Gastrocnemius medialis (tissue), 4 donors: ENCODE measurements around the gene KDM6B.

ENCODE experiments used
- CTCF ChIP-seq, 5 experiments: fragments of 450-650 bp in 3 of 5; fragments of 200-600 bp in 2 of 5; sonication (generic) in 2 of 5; IDR thresholded peaks in 4 of 5; conservative IDR thresholded peaks in 1 of 5; 1 replicate in 4 of 5; 2 replicates in 1 of 5; pipeline ENCODE4 v1.5.1; 2016 to 2019; ENCODE audit warnings: antibody characterized with exemption in 5 of 5, mild to moderate bottlenecking in 3 of 5, moderate library complexity in 3 of 5
- POLR2A ChIP-seq, 2 donors: fragments of 450-650 bp; IDR thresholded peaks; one replicate each; pipeline ENCODE4 v1.6.1; 2017; ENCODE audit warnings: antibody characterized with exemption in 2 of 2, mild to moderate bottlenecking in 2 of 2, moderate library complexity in 2 of 2

DNA sequence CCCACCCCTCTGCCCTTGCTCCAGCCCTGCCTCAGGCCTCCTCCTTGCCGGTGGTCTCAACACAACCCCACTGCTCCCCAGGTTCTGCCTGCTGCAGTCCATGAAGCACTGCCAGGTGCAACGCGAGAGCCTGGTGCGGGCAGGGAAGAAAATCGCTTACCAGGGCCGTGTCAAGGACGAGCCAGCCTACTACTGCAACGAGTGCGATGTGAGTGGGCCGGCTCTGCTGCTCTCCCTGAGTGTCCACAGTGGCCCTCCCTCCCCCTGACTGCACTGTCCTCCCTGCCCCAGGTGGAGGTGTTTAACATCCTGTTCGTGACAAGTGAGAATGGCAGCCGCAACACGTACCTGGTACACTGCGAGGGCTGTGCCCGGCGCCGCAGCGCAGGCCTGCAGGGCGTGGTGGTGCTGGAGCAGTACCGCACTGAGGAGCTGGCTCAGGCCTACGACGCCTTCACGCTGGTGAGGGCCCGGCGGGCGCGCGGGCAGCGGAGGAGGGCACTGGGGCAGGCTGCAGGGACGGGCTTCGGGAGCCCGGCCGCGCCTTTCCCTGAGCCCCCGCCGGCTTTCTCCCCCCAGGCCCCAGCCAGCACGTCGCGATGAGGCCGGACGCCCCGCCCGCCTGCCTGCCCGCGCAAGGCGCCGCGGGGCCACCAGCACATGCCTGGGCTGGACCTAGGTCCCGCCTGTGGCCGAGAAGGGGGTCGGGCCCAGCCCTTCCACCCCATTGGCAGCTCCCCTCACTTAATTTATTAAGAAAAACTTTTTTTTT, 19.1 kb downstream of the KDM6B start:
- no peak for TF ChIP-seq CTCF (IDR thresholded peaks at IDR 0.05 in 4 of 5, conservative IDR thresholded peaks at IDR 0.05 in 1 of 5)
- no peak for TF ChIP-seq POLR2A (IDR thresholded peaks at IDR 0.05)
